ENCODE measurements around the gene MYRIP.

- TF ChIP-seq CTCF (conservative IDR thresholded peaks at IDR 0.05 in 1 of 2, IDR thresholded peaks at IDR 0.05 in 1 of 2; ENCODE audit: extremely low read depth in 1 of 2, insufficient read depth in 1 of 2, low read depth in 1 of 2, low read length in 2 of 2), result peak; percentile 55 to 93
- no peak for TF ChIP-seq EZH2 (IDR thresholded peaks at IDR 0.05; ENCODE audit: borderline replicate concordance, low read length)
Measured at GRCh38 chr3:40309418-40309924, 500.1 kb downstream of the MYRIP start, which contains the start of gene EIF1B.
